Central memory CD8-positive, alpha-beta T cell (primary cell): ENCODE data around the gene PRDM16.
"Not testable (repeated sequence)": the region's sequence is repeated elsewhere in the genome, so short reads cannot be mapped to it uniquely, and the experiment has no call there.

Source experiments
- ATAC-seq: fragments of 150-1000 bp; cut with Tn5 transposase; replicated peaks from 2 replicates; pipeline ENCODE4 v1.10.0; 2022; ENCODE audit warnings: mild to moderate bottlenecking, moderate FRiP score, moderate number of reproducible peaks; ENCODE audit not compliant: poor library complexity, severe bottlenecking; ENCODE audit errors: extremely low read depth
- DNase-seq, 2 donors: peaks; one replicate each; pipeline ENCODE4 v3.0.0; 2021; ENCODE audit warnings: low spot score in 2 of 2
- H3K27ac Mint-ChIP-seq: one replicate; pipeline ENCODE4 v1.8.0; 2022; ENCODE audit warnings: low read depth, mild to moderate bottlenecking, moderate library complexity, mixed read lengths
- H3K27me3 Mint-ChIP-seq: one replicate; pipeline ENCODE4 v1.8.0; 2022; ENCODE audit warnings: mixed read lengths
- H3K36me3 Mint-ChIP-seq: one replicate; pipeline ENCODE4 v1.8.0; 2022; ENCODE audit warnings: mild to moderate bottlenecking, moderate library complexity, mixed read lengths; ENCODE audit not compliant: insufficient read depth
- H3K4me1 Mint-ChIP-seq: one replicate; pipeline ENCODE4 v1.8.0; 2022; ENCODE audit warnings: mixed read lengths
- H3K4me3 Mint-ChIP-seq: one replicate; pipeline ENCODE4 v1.8.0; 2022; ENCODE audit warnings: mild to moderate bottlenecking, moderate library complexity, mixed read lengths
- H3K9me3 Mint-ChIP-seq: one replicate; pipeline ENCODE4 v1.8.0; 2022; ENCODE audit warnings: mixed read lengths

Gene PRDM16

DNA sequence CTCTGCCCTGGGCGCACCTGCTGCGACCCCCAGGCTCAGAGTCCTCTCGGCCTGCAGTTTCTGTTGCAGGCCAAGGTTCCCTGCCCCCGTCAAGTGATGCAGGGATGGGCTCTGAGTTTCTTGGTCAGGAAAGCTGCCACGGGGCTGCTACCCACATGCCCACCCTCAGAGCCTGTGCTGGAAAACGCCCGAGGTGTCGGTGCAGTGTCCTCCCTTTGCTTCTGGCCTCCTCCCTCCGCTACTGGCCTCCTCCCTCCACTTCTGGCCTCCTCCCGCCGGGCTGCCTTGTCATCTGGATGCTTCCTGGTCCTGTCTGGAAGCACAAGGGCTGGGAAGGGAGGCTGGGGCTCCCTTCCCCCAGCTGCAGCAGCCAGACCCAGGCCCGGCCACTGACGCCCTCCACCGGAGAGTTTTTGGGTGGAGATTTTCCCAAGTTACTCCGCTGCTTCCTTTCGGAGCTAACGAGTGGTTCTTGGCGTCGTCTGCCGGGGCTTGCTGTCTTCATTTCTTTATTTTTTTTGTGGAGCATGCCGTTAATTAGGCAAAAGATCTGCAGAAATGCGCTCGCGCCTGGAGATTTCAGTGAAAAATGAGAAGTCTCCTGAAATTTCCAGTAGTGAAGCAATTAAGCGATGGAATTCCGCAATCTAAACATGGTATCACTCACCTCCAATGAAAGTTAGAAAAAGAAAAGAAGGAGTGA, 17.4 kb downstream of the PRDM16 start:
- Mint-ChIP-seq H3K27ac (no peak overlapping the region), H3K27me3 (no peaks in the 10 kb centered on the region), H3K36me3 (no peaks in the 10 kb centered on the region), H3K4me3 (no peak overlapping the region), H3K9me3 (no peaks in the 10 kb centered on the region), H3K4me1 (no peaks in the 10 kb centered on the region)
- ATAC-seq: no peak
- DNase-seq: no peak

- Mint-ChIP-seq H3K4me1 (no peaks in the 10 kb centered on the region), H3K36me3 (no peaks in the 10 kb centered on the region), H3K4me3 (no peak overlapping the region), H3K27ac (no peak overlapping the region), H3K9me3 (no peaks in the 10 kb centered on the region), H3K27me3 (no peaks in the 10 kb centered on the region)
- ATAC-seq (no peak), DNase-seq (no peak)
These were observed 18.0 kb downstream of the PRDM16 start for GRCh38 chr1:3087049-3087448.

- not testable (repeated sequence) for H3K27ac Mint-ChIP-seq, H3K4me3 Mint-ChIP-seq, H3K27me3 Mint-ChIP-seq, H3K4me1 Mint-ChIP-seq, H3K36me3 Mint-ChIP-seq, DNase-seq, H3K9me3 Mint-ChIP-seq, ATAC-seq
These were observed 19.1 kb downstream of the PRDM16 start for GRCh38 chr1:3087946-3088668.

DNA sequence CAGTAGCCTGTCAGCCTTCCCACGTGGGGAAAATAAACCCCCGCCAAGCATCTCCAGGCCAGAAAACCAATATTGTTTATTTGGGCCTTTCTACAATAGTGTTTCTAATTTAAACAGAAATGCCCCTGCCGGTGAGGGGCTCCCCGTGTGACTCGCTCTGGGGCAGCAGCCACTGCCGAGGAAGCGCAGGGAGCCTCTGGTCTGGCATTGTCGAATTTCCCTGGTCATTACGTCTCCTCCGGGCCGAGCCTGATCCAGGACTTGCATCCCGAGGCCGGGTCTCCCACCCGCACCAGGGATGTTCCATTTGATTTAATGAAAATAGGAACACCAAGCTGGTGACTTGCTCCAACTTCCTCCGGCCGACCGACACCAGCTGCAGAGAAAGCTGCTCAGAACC, 20.5 kb downstream of the PRDM16 start:
- ATAC-seq (no peak), DNase-seq (no peak)
- no peaks in the 10 kb centered on the region for H3K27me3 Mint-ChIP-seq
- no peak overlapping the region for H3K4me3 Mint-ChIP-seq
- no peaks in the 10 kb centered on the region for H3K9me3 Mint-ChIP-seq
- no peaks in the 10 kb centered on the region for H3K4me1 Mint-ChIP-seq
- no peaks in the 10 kb centered on the region for H3K36me3 Mint-ChIP-seq
- no peak overlapping the region for H3K27ac Mint-ChIP-seq

DNA sequence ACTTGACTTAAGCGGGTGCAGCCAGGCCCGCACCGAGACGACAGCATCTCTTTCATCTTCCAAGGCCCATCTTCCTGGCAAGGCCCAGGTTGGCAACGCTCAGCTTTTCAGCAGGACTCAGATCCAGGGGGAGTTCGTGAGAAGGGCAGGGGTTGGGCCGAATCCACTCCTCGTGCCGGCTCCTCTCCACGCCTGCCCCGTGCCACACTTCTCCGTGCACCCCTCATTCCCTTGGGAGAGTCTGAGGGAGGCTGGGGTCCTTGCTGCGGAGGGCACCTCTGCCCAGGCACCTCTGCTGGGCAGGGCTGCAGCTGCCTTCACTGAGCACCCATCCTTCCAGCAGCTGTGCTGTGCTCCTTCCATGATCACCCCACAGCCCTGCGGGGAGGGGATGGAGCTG, 22.3 kb downstream of the PRDM16 start:
- H3K27me3 Mint-ChIP-seq: peaks cover 7% of the 10 kb centered on the region
- no peak for DNase-seq

GRCh38 chr1:3092530-3092929, 23.5 kb downstream of the PRDM16 start:
- H3K27me3 Mint-ChIP-seq: peaks cover 15% of the 10 kb centered on the region
- no peaks in the 10 kb centered on the region for H3K9me3 Mint-ChIP-seq
- no peak overlapping the region for H3K27ac Mint-ChIP-seq
- ATAC-seq: no peak
- H3K4me1 Mint-ChIP-seq: no peaks in the 10 kb centered on the region
- no peak overlapping the region for H3K4me3 Mint-ChIP-seq
- DNase-seq: no peak
- H3K36me3 Mint-ChIP-seq: no peaks in the 10 kb centered on the region

More for the DNA sequence above, 22.3 kb downstream of the PRDM16 start:
- ATAC-seq: no peak
- Mint-ChIP-seq H3K27ac (no peak overlapping the region), H3K4me3 (no peak overlapping the region), H3K9me3 (no peaks in the 10 kb centered on the region), H3K36me3 (no peaks in the 10 kb centered on the region), H3K4me1 (no peaks in the 10 kb centered on the region)

DNA sequence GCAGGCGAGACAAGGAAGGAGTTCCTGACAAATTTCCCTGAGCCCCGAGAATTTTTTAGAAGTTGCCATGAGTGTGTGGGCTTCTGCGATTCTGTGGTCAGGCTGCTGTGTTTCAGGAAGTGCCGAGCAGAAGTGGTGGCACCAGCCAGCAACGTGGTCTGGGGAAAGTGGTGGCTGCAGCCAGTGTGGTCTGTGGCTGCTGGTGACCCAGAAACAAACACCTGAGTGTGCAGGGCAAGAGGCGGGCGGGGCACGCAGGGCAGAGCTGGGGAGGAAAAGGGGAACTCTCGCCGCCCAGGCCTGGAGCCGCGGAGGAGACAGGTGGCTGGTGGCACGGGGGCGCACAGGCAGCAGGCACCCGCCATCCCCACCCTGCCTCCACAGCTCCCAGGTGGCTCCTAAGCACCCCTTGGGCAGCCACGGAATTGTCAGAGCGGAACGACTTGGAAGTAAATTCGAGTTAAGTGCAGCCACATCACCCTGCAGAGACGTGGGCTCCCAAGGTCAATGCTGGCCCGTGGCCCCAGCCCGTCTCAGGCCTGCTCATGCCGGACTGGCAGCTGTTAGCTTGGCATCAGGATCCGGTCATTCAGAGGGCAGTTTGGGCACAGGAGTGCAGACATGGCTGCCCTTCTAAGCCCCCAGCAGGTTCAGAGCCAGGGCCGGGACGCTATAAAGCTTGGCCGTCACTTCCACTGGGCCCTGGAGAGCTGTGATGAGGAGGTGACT, 25.1 kb downstream of the PRDM16 start:
- Mint-ChIP-seq H3K27ac (no peak overlapping the region), H3K4me1 (no peaks in the 10 kb centered on the region), H3K9me3 (no peaks in the 10 kb centered on the region), H3K4me3 (no peak overlapping the region), H3K27me3 (peaks cover 15% of the 10 kb centered on the region), H3K36me3 (no peaks in the 10 kb centered on the region)
- DNase-seq: no peak
- no peak for ATAC-seq

- ATAC-seq: no peak
- H3K27ac Mint-ChIP-seq: no peak overlapping the region
- no peak overlapping the region for H3K4me3 Mint-ChIP-seq
- H3K9me3 Mint-ChIP-seq: no peaks in the 10 kb centered on the region
- peaks cover 15% of the 10 kb centered on the region for H3K27me3 Mint-ChIP-seq
- no peaks in the 10 kb centered on the region for H3K36me3 Mint-ChIP-seq
- no peak for DNase-seq
- no peaks in the 10 kb centered on the region for H3K4me1 Mint-ChIP-seq
These were observed 26.1 kb downstream of the PRDM16 start for GRCh38 chr1:3094863-3095780.

DNA sequence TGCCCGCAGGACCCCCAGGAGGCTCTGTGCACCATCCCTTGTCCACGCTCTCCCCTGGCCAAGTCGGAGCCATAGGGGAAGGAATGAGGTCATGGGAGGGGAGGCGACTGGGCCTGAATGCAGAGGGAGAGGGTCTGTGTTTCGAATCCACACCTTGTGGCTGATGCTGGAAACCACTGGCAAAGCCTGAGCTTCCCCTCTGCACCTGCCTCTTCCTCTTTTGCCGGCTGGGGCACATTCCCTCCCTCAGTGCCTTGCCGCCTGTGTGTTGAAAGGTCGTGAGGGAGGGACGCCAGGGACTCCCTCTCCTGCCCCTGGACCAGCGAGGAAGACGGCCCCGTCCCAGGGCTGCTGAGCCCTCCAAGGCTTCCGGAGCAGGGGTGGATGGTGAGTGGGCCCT, 27.3 kb downstream of the PRDM16 start:
- no peak overlapping the region for H3K4me3 Mint-ChIP-seq
- no peak for DNase-seq
- H3K9me3 Mint-ChIP-seq: no peaks in the 10 kb centered on the region
- H3K27ac Mint-ChIP-seq: no peak overlapping the region
- H3K36me3 Mint-ChIP-seq: no peaks in the 10 kb centered on the region
- peaks cover 15% of the 10 kb centered on the region for H3K27me3 Mint-ChIP-seq
- no peaks in the 10 kb centered on the region for H3K4me1 Mint-ChIP-seq
- no peak for ATAC-seq

- Mint-ChIP-seq H3K27ac (no peak overlapping the region), H3K9me3 (no peaks in the 10 kb centered on the region), H3K36me3 (no peaks in the 10 kb centered on the region), H3K27me3 (peaks cover 15% of the 10 kb centered on the region), H3K4me1 (no peaks in the 10 kb centered on the region), H3K4me3 (no peak overlapping the region)
- DNase-seq (no peak), ATAC-seq (no peak)
These were observed 28.2 kb downstream of the PRDM16 start for GRCh38 chr1:3097231-3097630.

DNA sequence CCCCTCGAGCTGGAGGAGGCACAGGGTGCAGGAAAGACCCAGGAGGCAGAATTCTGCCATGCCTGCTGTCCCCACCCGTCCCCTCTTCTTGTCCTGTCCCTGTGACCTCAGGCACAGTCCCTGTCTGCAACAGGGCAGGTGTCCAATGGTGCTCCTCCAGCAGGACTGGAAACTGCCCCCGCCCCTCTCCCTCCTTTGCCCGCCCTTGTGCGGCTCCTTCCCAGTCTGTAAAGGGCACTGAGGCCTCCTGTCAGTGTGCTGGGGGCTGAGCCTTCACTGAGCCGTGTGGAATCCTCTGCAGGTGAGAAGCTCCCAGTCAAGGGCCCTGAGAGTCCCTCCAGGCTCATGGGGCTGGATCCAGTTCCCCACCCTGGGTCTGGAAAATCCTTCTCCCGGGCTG, 28.9 kb downstream of the PRDM16 start:
- DNase-seq (no peak), ATAC-seq (no peak)
- Mint-ChIP-seq H3K9me3 (no peaks in the 10 kb centered on the region), H3K4me1 (no peaks in the 10 kb centered on the region), H3K27me3 (peaks cover 15% of the 10 kb centered on the region), H3K36me3 (no peaks in the 10 kb centered on the region), H3K27ac (no peak overlapping the region), H3K4me3 (no peak overlapping the region)

- no peak overlapping the region for H3K4me3 Mint-ChIP-seq
- no peak overlapping the region for H3K27ac Mint-ChIP-seq
- DNase-seq: no peak
- peaks cover 15% of the 10 kb centered on the region for H3K27me3 Mint-ChIP-seq
- H3K36me3 Mint-ChIP-seq: no peaks in the 10 kb centered on the region
- no peaks in the 10 kb centered on the region for H3K4me1 Mint-ChIP-seq
- ATAC-seq: no peak
- H3K9me3 Mint-ChIP-seq: no peaks in the 10 kb centered on the region
These were observed 30.9 kb downstream of the PRDM16 start for GRCh38 chr1:3099861-3100260.
